ENCODE data around the gene IFRD2.

Gene IFRD2

DNA sequence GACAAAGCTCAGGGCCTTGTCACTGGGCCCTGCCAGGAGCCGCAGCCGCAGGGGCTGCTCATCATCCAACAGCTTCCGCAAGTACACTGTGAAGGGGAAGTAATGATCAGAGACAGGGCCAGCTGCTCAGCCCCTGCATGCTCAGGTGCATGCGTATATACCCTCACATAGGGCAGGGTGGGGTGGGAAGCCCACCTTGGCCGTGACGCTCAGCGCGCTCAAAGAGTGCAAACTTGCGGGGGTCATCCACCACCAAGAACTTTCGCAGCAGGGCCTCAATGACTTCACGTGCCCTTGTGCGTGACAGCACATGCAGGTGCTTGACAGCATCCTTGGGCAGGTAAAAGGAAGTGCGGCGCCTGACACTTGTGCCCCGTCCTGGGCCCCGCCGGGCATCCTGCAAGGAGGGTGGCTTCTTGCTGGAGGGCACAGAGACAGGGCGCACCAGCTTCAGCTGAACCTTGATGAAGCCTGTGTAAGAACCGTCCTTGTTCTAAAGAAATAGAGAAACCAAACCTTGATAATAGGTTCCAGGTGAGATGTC, 39.2 kb upstream of the IFRD2 start:
- TF ChIP-seq, protein P1, sequence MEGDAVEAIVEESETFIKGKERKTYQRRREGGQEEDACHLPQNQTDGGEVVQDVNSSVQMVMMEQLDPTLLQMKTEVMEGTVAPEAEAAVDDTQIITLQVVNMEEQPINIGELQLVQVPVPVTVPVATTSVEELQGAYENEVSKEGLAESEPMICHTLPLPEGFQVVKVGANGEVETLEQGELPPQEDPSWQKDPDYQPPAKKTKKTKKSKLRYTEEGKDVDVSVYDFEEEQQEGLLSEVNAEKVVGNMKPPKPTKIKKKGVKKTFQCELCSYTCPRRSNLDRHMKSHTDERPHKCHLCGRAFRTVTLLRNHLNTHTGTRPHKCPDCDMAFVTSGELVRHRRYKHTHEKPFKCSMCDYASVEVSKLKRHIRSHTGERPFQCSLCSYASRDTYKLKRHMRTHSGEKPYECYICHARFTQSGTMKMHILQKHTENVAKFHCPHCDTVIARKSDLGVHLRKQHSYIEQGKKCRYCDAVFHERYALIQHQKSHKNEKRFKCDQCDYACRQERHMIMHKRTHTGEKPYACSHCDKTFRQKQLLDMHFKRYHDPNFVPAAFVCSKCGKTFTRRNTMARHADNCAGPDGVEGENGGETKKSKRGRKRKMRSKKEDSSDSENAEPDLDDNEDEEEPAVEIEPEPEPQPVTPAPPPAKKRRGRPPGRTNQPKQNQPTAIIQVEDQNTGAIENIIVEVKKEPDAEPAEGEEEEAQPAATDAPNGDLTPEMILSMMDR (IDR thresholded peaks at IDR 0.05): no peak
- Histone ChIP-seq H3K9me3 (no peaks in the 10 kb centered on the region), H3K27ac (no peak overlapping the region), H3K4me3 (ENCODE audit: low read depth in 1 of 2, low read length in 1 of 2) (no peak overlapping the region), H3K27me3 (no peaks in the 10 kb centered on the region), H3K4me1 (ENCODE audit: control insufficient read depth in 1 of 2, insufficient read depth in 1 of 2, low read depth in 1 of 2, low read length in 1 of 2) (peaks cover 22 to 35% of the 10 kb centered on the region in 2 experiments), H3K36me3 (peaks cover 33% of the 10 kb centered on the region)

DNA sequence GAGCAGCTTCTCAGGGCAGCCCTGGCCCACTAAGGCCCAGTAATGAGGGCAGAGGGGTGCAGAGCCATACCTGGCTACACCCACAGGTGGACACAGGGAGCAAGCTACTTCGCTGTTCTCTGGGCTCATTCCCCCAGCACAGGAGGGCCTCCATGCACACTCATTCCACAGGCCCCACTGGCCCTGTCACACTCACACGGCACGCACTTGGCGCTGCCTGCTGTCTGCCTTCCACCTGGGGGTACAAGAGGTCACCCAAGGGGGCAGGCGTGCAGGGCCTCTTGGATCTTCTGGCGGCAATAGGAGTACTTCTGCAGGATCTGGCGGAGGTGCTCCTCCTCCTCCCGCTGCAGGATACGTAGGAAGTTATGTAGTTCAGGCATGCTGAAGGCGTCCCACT, 38.1 kb upstream of the IFRD2 start:
- H3K27ac ChIP-seq: peak overlapping the region; percentile 27
- peaks cover 39% of the 10 kb centered on the region for H3K36me3 ChIP-seq
- no peaks in the 10 kb centered on the region for H3K27me3 ChIP-seq
- TF ChIP-seq, protein P1 (IDR thresholded peaks at IDR 0.05): no peak
- H3K9me3 ChIP-seq: no peaks in the 10 kb centered on the region
- peaks cover 29 to 38% of the 10 kb centered on the region in 2 experiments for H3K4me1 ChIP-seq (ENCODE audit: control insufficient read depth in 1 of 2, insufficient read depth in 1 of 2, low read depth in 1 of 2, low read length in 1 of 2)
- H3K4me3 ChIP-seq (ENCODE audit: low read depth in 1 of 2, low read length in 1 of 2): no peak overlapping the region

DNA sequence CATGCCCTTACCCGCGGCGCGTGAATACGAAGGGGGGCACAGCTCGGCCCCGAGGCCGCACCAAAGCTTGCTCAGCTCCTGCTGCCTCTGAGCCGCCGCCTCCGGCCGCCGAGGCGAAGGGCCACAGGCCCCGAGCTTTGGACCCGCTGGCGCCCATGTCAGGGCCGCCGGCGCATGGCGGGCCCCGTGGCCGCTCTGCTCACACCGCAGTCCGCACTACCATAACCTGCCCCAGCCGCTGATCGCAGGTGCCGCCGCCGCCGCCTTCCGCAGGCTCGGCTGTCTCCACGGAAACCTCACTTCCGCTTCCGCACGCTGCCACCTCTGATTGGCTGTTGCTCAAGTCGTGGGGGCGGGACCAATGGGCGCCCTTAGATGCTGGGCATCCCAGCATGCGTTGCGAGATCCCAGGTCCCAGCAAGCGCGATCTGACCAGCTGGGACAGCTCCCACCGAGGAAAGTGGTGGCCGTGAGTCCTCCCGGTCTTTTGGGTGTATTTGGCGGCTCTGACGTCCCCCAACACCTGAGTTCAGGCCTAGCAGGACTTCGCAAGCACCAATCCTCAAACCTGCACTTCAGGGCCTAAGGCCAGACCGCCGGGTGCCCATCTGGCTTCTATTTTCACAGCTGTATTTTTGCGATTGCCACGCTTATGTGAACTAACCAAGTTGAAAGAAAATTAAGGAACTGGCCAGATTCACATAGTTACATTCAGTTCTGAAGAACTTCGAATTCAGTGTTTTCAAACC, 35.9 kb upstream of the IFRD2 start, which contains the start of gene TUSC2:
TUSC2 (minus strand) TSS at position 281 of the 749 bp plus-strand sequence; CDS start at position 157, 124 bp downstream.
- Histone ChIP-seq H3K9me3 (no peaks in the 10 kb centered on the region), H3K4me3 (ENCODE audit: low read depth in 1 of 2, low read length in 1 of 2) (peak within 1 kb of the TSS; percentile 79 to 87), H3K27me3 (no peaks in the 10 kb centered on the region), H3K27ac (peak within 1 kb of the TSS; percentile 86), H3K4me1 (ENCODE audit: control insufficient read depth in 1 of 2, insufficient read depth in 1 of 2, low read depth in 1 of 2, low read length in 1 of 2) (peaks cover 51 to 52% of the 10 kb centered on the region in 2 experiments), H3K36me3 (peaks cover 39% of the 10 kb centered on the region)
- TF ChIP-seq, protein P1 (IDR thresholded peaks at IDR 0.05): peak; percentile 68

DNA sequence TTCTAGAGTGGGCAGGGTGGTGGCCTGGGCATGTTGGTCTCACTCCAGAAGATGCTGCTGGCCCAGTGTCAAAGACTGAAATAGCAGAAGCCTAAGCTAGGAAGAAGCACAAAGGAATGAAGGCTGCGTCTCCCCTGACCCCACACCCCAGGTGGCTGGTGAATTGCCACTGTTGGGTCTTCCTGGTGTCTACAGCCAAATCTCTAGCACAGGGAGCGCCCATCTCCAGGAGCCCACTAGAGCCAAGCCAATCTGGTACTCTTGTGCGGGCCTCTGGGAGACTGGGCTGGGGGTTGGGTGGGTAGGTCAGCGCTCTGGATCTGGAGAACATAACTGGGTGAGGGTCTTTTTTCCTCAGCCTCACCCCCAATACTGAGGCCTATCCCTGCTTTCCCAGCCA, 34.9 kb upstream of the IFRD2 start:
- H3K27me3 ChIP-seq: no peaks in the 10 kb centered on the region
- peak overlapping the region; percentile 79 to 87 for H3K4me3 ChIP-seq (ENCODE audit: low read depth in 1 of 2, low read length in 1 of 2)
- TF ChIP-seq, protein P1 (IDR thresholded peaks at IDR 0.05): no peak
- peak overlapping the region; percentile 86 for H3K27ac ChIP-seq
- H3K36me3 ChIP-seq: peaks cover 37% of the 10 kb centered on the region
- no peaks in the 10 kb centered on the region for H3K9me3 ChIP-seq
- peaks cover 61 to 62% of the 10 kb centered on the region in 2 experiments for H3K4me1 ChIP-seq (ENCODE audit: control insufficient read depth in 1 of 2, insufficient read depth in 1 of 2, low read depth in 1 of 2, low read length in 1 of 2)

DNA sequence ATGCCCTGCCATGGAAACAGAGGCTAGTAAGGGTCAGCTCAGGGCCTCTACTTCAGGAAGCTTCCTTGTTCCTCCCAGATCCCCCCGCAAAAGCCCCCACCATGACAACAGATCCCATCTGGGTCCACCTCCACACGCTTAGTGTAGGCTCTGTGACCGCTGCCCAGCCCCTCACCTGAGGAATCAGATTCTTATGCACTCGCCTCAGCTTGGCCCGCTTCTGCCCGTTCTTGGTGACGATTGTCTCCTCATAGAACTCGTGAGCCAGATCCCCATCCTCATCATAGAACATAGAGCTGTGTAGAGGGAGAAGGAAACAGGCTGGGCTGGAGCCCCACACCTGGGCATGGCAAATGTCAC, 33.9 kb upstream of the IFRD2 start:
- Histone ChIP-seq H3K4me1 (ENCODE audit: control insufficient read depth in 1 of 2, insufficient read depth in 1 of 2, low read depth in 1 of 2, low read length in 1 of 2) (peaks cover 67 to 70% of the 10 kb centered on the region in 2 experiments), H3K27ac (peak overlapping the region; percentile 95), H3K9me3 (no peaks in the 10 kb centered on the region), H3K27me3 (no peaks in the 10 kb centered on the region), H3K36me3 (peaks cover 27% of the 10 kb centered on the region), H3K4me3 (ENCODE audit: low read depth in 1 of 2, low read length in 1 of 2) (no peak overlapping the region)
- TF ChIP-seq, protein P1 (IDR thresholded peaks at IDR 0.05): no peak
